Colonic mucosa (tissue), 4 donors: Measurements from ENCODE around the gene PROC. TPM values are rescaled to one million over a fixed set of nuclear protein-coding genes. Genes with fewer than 3 reads are reported as not detected.

Experiments used
- DNase-seq: peaks from one replicate; pipeline ENCODE4 v3.0.0-alpha.2; 2020
- H3K27ac ChIP-seq: fragments of 200-600 bp; one replicate; pipeline ENCODE4 v1.8.0; 2021
- H3K27me3 ChIP-seq: fragments of 200-600 bp; one replicate; pipeline ENCODE4 v1.8.0; 2021
- H3K36me3 ChIP-seq: fragments of 200-600 bp; one replicate; pipeline ENCODE4 v1.8.0; 2021
- H3K4me1 ChIP-seq: fragments of 200-600 bp; one replicate; pipeline ENCODE4 v1.8.0; 2021; ENCODE audit warnings: mild to moderate bottlenecking
- H3K4me3 ChIP-seq: fragments of 200-600 bp; one replicate; pipeline ENCODE4 v1.8.0; 2021
- H3K9ac ChIP-seq, 2 donors: one replicate each; pipeline ENCODE4 v1.7.0; 2013; ENCODE audit warnings: control low read depth in 2 of 2, low read depth in 2 of 2, low read length in 2 of 2
- H3K9me3 ChIP-seq: fragments of 200-600 bp; one replicate; pipeline ENCODE4 v1.8.0; 2021
- intact Hi-C: fragments of 100-400 bp; cut with DNase I; formaldehyde crosslinking; loops from one replicate; pipeline ENCODE4 v1.14.1; 2022
- total RNA-seq, 2 donors: library from RNA; stranded (reverse); fragmentation: NEBNext Ultra II Directional in 1 of 2; extraction: Animal tissue kit (Norgen Biotek cat#: 25700) in 1 of 2; gene quantifications; one replicate each; pipeline ENCODE4 v1.2.1, GENCODE V29; 2021
- TF ChIP-seq, protein P1 (sequence below): fragments of 200-600 bp; IDR thresholded peaks from one replicate; pipeline ENCODE4 v1.8.0; 2022; ENCODE audit warnings: antibody characterized with exemption, mild to moderate bottlenecking
- donor health status: healthy.
- donor health status: DM: no; HTN: no; CAD: no.
- donor health status: DM: no; HTN: no; CAD: no.

PROC gene
- total RNA-seq, 2 donors from 2014 or later: 0.96 to 3.4 TPM

DNA sequence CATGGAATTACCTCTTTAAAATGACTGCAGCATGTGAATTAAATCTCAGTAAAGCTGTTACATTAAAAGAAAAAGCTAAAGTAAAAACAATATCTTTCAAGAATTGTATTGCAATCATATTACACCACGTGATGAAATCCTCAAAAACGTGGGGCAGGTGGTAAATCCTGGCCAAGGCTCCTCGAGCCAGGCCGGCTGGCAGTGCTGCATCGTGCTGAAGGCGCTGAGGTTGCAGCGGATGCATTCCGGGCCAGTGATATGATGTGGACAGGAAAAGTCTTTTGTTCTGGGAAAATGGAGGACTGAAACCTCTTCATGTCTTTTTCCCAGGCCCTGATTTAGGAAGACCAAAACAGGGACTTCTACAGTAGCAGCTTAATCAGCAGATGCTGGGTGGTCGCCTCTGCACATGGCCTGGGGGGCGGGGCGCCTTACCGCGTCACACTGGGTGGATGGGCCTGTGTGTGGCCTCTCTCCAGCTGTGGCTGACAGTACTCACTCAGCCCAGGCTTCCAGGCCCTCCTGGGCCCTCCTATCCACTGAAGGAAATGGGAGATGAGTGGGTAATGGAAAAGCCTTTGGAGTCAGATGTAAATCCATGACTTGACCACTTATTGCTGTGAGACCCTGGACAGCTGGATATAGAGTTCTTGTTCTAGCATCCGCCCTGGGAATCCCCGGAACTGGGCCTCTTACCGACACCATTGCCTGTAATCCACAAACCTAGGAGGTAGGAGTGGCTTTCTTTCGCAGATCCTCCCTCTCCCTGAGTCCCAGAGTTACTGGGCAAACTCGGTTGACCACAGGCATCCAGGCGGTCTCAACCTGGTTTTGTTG, 45.1 kb downstream of the PROC start:
- Histone ChIP-seq H3K4me3 (no peak overlapping the region), H3K9me3 (no peaks in the 10 kb centered on the region), H3K9ac (no peak overlapping the region), H3K27me3 (no peaks in the 10 kb centered on the region), H3K27ac (no peak overlapping the region), H3K4me1 (no peaks in the 10 kb centered on the region), H3K36me3 (no peaks in the 10 kb centered on the region)
- no peak for DNase-seq
- intact Hi-C loops: no loop called here
- TF ChIP-seq, protein P1, sequence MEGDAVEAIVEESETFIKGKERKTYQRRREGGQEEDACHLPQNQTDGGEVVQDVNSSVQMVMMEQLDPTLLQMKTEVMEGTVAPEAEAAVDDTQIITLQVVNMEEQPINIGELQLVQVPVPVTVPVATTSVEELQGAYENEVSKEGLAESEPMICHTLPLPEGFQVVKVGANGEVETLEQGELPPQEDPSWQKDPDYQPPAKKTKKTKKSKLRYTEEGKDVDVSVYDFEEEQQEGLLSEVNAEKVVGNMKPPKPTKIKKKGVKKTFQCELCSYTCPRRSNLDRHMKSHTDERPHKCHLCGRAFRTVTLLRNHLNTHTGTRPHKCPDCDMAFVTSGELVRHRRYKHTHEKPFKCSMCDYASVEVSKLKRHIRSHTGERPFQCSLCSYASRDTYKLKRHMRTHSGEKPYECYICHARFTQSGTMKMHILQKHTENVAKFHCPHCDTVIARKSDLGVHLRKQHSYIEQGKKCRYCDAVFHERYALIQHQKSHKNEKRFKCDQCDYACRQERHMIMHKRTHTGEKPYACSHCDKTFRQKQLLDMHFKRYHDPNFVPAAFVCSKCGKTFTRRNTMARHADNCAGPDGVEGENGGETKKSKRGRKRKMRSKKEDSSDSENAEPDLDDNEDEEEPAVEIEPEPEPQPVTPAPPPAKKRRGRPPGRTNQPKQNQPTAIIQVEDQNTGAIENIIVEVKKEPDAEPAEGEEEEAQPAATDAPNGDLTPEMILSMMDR: no peak

DNA sequence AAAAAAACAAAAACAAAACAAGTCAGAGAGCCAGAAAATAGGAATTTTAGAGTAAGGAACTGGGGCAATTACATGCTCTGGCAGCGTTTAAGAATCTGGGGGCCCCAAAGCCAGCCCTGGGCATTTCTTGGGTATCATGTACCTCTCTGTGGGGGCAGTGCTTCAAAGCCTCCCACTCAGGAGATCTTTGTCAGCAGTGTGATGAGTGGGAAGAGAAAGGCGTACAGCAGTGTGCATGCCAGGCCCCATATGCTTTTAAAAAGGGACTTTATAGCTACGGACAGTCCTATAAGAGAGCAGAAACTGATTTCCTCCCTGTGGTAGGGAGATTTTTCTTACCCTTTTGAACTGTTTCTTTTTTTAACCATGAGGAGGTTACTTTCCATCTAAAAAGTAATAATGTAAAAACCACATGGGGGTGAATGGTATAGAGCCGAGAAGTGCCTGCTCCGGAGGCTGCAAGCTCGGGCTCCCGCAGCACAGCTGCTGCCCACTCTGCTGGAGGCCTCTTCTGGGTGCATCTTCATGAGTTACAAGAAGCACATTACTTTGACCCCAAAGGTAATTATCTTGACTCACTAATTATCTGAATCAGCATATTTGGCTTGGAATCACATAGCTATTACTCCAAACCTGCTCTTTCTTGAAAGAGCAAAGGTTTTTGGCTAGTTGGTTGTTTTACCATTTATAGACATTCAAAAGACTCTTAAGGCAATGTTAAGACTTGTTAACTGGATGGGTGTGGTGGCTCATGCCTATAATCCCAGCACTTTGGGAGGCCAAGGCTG, 46.4 kb downstream of the PROC start:
- intact Hi-C loops: no loop called here
- H3K36me3 ChIP-seq: no peaks in the 10 kb centered on the region
- H3K4me3 ChIP-seq: no peak overlapping the region
- no peaks in the 10 kb centered on the region for H3K9me3 ChIP-seq
- no peaks in the 10 kb centered on the region for H3K27me3 ChIP-seq
- TF ChIP-seq, protein P1: no peak
- no peak overlapping the region for H3K9ac ChIP-seq
- H3K27ac ChIP-seq: no peak overlapping the region
- H3K4me1 ChIP-seq: no peaks in the 10 kb centered on the region
- no peak for DNase-seq

- no peak for DNase-seq
- Histone ChIP-seq H3K27me3 (no peaks in the 10 kb centered on the region), H3K4me1 (no peaks in the 10 kb centered on the region), H3K9me3 (no peaks in the 10 kb centered on the region), H3K36me3 (no peaks in the 10 kb centered on the region), H3K27ac (no peak overlapping the region), H3K4me3 (no peak overlapping the region), H3K9ac (no peak overlapping the region)
- TF ChIP-seq, protein P1: no peak
- intact Hi-C loops: no loop called here
Measured at GRCh38 chr2:127465258-127465657, 47.0 kb downstream of the PROC start.

DNA sequence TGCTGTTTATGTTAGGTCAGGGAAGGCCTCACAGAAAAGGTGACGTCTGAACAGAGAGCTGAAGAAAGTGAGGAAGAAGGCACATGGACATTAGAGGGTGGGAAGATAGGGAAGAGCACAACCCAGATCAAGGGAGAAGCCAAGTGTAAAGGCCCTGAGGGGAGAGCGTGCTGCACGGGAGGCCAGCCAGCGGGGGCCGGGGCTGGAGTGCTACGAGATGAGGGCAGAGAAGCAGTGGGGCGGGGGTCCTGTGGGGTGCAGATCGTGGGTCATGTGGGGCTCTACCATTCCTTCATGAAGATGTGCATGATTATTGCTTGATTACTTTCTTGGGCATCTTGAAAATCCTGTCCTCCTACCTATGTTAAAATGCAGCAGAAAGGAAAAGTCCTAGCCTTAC, 50.8 kb downstream of the PROC start:
- Histone ChIP-seq H3K27me3 (no peaks in the 10 kb centered on the region), H3K27ac (no peak overlapping the region), H3K9me3 (no peaks in the 10 kb centered on the region), H3K4me3 (no peak overlapping the region), H3K4me1 (peaks cover 5% of the 10 kb centered on the region), H3K9ac (no peak overlapping the region), H3K36me3 (no peaks in the 10 kb centered on the region)
- TF ChIP-seq, protein P1: no peak
- DNase-seq: no peak
- intact Hi-C loops: no loop called here

- no peak overlapping the region for H3K9ac ChIP-seq
- intact Hi-C loops: no loop called here
- TF ChIP-seq, protein P1: no peak
- H3K27ac ChIP-seq: no peak overlapping the region
- no peaks in the 10 kb centered on the region for H3K36me3 ChIP-seq
- no peaks in the 10 kb centered on the region for H3K9me3 ChIP-seq
- H3K4me1 ChIP-seq: peaks cover 5% of the 10 kb centered on the region
- H3K27me3 ChIP-seq: no peaks in the 10 kb centered on the region
- H3K4me3 ChIP-seq: no peak overlapping the region
- DNase-seq: no peak
Measured at GRCh38 chr2:127469974-127470373, 51.7 kb downstream of the PROC start.
